ENCODE results near the gene PTPA. TPM values are rescaled to one million over a fixed set of nuclear protein-coding genes. Genes with fewer than 3 reads are reported as not detected.

PTPA gene
- total RNA-seq, result 167 and 235 TPM in 2 replicates

- peak; percentile 77 for DNase-seq (ENCODE audit: low read depth)
Measured at GRCh38 chr9:129110740-129111527, at the start of gene PTPA, which contains the start of gene CRAT. PTPA (plus strand) TSS chr9:129111415; CDS start chr9:129111601, 186 bp downstream. CRAT (minus strand) TSS chr9:129110793; CDS start chr9:129110509, 284 bp downstream.

- no peak for DNase-seq (ENCODE audit: low read depth)
Measured at GRCh38 chr9:129063061-129063460, 48.2 kb upstream of the PTPA start.

DNA sequence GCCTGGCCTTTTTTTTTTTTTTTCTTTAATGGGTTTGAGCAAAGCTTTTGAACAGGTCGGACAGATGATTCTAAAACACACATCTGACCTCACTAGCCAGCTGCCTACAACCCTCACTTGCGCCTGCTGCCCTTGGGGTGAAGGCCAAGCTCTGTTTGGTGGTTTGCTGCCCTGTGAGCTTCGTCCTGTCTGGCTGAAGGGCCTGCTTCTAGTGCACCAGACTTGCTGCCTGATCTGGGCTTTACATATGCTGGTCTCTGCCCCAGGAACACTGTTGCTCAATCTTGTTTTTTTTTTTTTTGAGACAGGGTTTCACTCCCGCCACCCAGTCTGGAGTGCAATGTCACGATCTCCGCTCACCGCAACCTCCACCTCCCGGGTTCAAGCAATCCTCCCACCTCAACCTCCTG, 46.7 kb upstream of the PTPA start:
- no peak for DNase-seq (ENCODE audit: low read depth)

DNA sequence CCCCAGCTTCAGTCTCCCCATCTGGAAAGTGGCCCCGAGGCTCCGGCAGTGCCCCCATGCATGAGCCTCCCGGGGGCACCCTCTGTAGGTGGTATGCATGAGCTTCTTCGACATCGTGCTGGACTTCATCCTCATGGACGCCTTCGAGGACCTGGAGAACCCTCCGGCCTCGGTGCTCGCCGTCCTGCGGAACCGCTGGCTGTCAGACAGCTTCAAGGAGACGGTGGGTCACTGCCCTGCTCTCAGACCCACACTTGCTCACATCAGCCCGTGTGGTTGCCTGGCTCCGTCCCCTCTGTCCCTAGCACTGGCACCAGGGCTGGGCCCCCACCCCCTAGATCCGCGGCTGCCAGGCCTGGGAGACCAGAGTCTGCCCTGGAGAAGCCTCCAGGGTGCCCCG, 43.1 kb upstream of the PTPA start:
- DNase-seq (ENCODE audit: low read depth), result no peak

- DNase-seq (ENCODE audit: low read depth), result no peak
Measured at GRCh38 chr9:129068990-129069861, 42.0 kb upstream of the PTPA start.

GRCh38 chr9:129069862-129070641, 41.2 kb upstream of the PTPA start:
- DNase-seq (ENCODE audit: low read depth), result no peak

- DNase-seq (ENCODE audit: low read depth), result no peak
Measured at GRCh38 chr9:129070696-129071525, 40.3 kb upstream of the PTPA start.

DNA sequence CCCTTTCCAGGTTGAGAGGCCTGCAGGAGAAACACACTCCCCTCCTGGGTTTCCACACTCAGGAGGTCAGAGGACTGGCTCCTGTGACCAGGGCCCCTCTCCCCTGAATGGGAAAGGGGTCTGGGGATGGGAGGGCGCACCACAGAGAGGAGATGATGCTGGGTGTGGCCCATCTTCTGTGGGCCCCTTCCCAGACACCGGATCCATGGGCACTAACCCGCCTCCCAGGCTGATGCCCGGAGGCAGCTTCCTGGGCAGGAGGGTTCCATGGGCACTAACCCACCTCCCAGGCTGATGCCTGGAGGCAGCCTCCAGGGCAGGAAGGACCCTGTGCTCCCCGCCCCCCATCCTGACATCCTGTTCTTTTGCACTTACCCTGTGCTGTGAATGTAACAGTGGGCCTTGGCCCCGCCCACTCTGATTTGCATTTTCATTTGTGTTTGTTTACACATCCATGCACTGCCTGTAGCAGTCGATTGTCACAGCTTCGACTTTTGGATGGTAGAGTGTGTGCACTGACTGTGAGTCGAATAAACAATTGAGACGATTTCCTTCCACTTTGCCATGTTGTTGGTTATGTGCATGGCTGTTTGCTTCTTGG, 39.6 kb upstream of the PTPA start:
- DNase-seq (ENCODE audit: low read depth), result no peak

DNA sequence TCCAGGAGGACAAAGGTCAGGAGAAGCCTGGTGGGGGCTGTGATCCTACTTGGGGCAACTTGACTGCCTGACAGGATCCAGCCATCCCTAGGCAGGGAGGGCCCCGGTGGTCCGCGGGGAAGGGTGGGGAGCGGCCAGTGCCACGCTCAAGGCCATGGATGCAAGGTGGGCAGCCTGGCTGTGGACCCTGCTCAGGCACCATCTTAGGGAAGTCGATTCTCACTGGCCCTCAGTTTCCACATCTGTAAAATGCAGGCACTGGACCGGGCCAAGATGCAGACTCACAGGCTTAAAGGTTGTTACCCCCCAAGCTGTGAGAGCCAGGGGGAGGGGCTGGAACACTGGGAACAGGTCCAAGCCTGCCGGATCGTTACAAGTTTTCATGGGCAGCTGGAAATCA, 39.0 kb upstream of the PTPA start:
- no peak for DNase-seq (ENCODE audit: low read depth)

- no peak for DNase-seq (ENCODE audit: low read depth)
Measured at GRCh38 chr9:129073404-129073803, 37.8 kb upstream of the PTPA start.

DNA sequence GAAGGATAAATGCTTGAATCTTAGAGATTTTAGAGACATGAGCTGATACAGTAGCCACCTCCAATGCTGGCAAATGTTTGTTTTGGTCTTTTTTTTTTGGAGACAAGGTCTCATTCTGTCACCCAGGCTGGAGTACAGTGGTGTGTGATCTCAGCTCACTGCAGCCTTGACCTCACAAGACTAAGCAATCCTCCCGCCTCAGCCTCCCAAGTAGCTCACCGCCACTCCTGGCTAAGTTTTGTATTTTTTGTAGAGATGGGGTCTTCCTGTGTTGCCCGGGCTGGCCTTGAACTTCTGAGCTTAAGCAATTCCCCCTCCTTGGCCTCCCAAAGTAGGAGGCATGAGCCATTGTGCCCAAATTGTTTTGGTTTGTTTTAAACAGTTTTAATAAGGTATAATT, 37.1 kb upstream of the PTPA start:
- no peak for DNase-seq (ENCODE audit: low read depth)

DNA sequence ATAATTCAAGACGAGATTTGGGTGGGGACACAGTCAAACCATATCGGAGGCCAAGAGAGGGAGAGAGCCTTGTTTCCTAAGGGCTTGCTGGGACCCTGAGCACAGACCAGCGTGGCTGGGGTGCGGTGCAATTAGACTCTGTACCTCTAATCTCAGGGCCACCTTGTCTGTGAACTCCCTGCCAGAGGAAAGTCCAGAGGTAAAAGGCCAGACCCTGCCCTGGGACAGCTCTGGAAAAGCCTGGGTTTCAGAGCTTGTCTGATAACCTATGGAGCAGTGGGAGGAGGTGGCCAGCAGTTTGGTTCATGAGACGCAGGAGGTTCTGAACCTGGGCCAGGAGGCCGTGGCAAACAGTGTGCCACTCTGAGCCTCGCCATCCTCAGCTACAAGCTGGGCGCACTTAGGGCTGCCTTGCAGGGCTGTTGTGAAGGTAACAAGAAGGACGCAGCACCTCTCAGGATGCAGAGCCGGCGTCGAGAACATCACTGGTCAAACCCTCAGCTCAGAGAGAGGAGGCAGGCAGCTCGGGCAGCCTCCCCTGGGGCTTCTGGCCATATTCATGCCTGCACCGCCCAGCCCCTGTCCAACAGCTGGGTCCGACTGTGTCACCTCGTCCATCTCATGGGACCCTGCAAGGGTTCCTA, 35.1 kb upstream of the PTPA start:
- DNase-seq (ENCODE audit: low read depth), result no peak

GRCh38 chr9:129076640-129077037, 34.6 kb upstream of the PTPA start:
- no peak for DNase-seq (ENCODE audit: low read depth)

- no peak for DNase-seq (ENCODE audit: low read depth)
Measured at GRCh38 chr9:129077236-129077635, 34.0 kb upstream of the PTPA start.

DNA sequence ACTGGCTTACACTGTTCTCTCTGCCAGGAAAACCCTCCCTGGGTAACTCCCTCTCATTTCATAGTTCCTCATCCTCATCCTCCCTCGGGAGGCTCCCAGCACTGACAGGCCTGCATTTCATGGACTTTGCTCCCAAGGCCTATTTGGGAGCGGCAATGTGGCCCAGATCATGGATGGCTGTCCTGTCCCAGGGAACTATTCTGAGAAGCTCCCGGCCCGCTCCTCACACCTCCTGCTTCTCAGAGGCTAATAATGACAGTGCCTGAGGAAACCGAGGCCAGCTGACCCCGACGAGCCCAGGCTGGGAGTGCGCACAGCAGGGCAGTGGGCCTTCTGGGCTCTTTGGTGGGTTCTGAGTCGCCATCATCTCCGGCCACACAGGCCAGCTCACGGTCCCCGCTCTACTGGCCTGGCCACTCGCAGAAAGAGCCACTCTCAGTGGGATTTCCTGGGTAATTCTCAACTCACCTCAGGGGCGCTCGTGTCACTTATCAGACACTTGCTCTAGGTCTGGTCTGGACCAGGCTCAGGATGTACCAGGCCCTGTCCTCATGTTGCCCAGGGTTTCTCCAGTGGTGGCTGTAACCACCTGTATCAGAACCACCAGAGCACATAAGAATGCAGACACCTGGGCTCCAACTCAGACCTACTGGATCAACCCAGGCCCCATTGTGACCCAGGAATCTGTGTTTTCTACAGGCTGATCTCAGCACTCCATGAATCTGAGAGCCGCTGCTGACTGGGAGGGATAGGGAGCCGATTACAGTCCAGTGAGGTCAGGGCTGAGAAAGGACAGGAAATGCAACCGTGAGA, 32.3 kb upstream of the PTPA start:
- DNase-seq (ENCODE audit: low read depth), result no peak

DNA sequence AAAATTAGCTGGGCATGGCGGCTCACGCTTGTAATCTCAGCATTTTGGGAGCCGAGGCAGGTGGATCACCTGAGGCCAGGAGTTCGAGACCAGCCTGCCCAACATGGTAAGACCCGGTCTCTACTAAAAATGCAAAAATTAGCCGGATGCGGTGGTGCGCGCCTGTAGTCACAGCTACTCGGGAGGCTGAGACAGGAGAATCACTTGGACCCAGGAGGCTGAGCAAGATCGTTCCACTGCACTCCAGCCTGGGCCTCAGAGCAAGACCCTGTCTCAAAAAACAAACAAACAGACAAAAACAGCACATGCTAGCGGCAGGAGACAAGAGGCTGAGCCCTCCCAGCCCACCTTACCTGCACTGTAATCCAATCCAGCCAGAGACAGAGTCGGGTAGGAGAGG, 31.4 kb upstream of the PTPA start:
- no peak for DNase-seq (ENCODE audit: low read depth)

GRCh38 chr9:129080298-129080600, 31.0 kb upstream of the PTPA start:
- no peak for DNase-seq (ENCODE audit: low read depth)

GRCh38 chr9:129080601-129081387, 30.4 kb upstream of the PTPA start, which contains the start of gene DOLPP1:
DOLPP1 (plus strand) TSS chr9:129081111; CDS start chr9:129081132, 21 bp downstream.
- DNase-seq (ENCODE audit: low read depth), result peak; percentile 94
